ENCODE data around the gene FGD2.

Gene FGD2

DNA sequence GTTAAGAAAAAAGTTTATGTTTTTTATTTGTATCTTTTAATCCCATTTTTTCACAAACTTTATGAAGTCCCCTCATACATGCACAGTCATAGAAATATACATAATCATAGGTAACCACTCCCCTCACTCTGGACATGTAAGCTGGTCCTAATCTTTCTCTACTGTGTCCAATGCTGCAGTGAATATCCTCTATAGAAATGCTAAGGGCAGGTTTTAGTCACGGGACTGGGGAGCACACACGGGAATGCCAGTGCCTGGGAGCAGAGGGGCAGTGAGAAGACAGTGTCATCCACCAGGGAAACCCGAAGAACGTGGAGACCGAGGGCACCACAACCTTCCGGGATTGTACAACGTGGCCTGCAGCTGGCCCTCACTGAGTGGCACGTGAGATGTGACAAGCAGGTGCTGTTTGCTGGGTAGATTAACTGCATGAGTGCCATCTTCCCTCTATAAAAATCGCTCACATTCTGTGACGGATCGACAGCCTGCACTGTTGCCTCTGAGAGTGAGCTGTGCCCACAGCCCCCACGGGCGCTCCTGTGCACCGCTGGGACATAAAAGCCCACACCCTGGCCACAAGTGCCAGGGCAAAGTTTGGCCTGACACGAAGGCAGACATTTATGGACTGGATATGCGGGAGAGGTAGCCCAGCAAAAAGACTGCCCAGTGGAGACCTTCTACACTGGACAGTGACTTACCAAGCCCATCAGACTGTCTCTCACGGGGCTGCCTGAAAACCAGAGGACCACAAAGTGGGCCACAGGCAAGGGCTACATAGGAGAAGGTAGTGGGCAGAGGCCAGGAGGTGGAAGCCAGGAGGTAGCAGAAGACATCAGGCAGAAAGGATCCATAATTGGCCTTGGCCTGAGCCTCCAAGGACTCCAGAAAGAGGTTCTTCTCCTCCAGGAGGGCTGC is 63.2 kb downstream of the FGD2 start:
- in situ Hi-C loops (cut with HindIII; ENCODE audit: low sequenced_read_pairs) = no loop called here
- TF ChIP-seq, protein P1, sequence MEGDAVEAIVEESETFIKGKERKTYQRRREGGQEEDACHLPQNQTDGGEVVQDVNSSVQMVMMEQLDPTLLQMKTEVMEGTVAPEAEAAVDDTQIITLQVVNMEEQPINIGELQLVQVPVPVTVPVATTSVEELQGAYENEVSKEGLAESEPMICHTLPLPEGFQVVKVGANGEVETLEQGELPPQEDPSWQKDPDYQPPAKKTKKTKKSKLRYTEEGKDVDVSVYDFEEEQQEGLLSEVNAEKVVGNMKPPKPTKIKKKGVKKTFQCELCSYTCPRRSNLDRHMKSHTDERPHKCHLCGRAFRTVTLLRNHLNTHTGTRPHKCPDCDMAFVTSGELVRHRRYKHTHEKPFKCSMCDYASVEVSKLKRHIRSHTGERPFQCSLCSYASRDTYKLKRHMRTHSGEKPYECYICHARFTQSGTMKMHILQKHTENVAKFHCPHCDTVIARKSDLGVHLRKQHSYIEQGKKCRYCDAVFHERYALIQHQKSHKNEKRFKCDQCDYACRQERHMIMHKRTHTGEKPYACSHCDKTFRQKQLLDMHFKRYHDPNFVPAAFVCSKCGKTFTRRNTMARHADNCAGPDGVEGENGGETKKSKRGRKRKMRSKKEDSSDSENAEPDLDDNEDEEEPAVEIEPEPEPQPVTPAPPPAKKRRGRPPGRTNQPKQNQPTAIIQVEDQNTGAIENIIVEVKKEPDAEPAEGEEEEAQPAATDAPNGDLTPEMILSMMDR (IDR thresholded peaks at IDR 0.05; ENCODE audit: low read depth, low read length) = no peak
- no peak overlapping the region for H3K4me3 ChIP-seq (ENCODE audit: low read depth, low read length)

GRCh38 chr6:37069639-37070038 is 64.2 kb downstream of the FGD2 start:
- TF ChIP-seq, protein P1 (IDR thresholded peaks at IDR 0.05; ENCODE audit: low read depth, low read length) = no peak

More for the DNA sequence above, 63.2 kb downstream of the FGD2 start:
- DNase-seq (ENCODE audit: low read depth, low spot score) = no peak

DNA sequence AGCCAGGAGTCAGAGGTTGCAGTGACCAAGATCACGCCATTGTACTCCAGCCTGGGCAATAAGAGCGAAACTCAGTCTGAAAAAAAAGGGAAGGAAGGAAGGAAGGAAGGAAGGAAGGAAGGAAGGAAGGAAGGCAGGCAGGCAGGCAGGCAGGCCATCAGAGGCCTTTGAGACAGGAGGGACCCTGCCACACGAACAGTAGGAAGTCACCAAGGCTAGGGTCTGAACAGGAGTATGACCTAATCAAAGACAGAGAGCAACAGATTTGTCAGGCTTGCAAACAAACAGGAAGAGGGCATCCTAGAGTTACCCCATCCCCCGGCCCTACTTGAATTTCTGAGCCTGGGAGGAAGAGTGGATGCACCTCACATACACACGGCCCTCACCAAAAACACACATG is 67.1 kb downstream of the FGD2 start:
- no peak overlapping the region for H3K4me3 ChIP-seq (ENCODE audit: low read depth, low read length)
- TF ChIP-seq, protein P1 (IDR thresholded peaks at IDR 0.05; ENCODE audit: low read depth, low read length) = no peak
- in situ Hi-C loops (cut with HindIII; ENCODE audit: low sequenced_read_pairs) = no loop called here
- DNase-seq (ENCODE audit: low read depth, low spot score) = no peak

More at GRCh38 chr6:37069639-37070038, 64.2 kb downstream of the FGD2 start:
- in situ Hi-C loops (cut with HindIII; ENCODE audit: low sequenced_read_pairs) = no loop called here
- H3K4me3 ChIP-seq (ENCODE audit: low read depth, low read length) = no peak overlapping the region
- no peak for DNase-seq (ENCODE audit: low read depth, low spot score)

DNA sequence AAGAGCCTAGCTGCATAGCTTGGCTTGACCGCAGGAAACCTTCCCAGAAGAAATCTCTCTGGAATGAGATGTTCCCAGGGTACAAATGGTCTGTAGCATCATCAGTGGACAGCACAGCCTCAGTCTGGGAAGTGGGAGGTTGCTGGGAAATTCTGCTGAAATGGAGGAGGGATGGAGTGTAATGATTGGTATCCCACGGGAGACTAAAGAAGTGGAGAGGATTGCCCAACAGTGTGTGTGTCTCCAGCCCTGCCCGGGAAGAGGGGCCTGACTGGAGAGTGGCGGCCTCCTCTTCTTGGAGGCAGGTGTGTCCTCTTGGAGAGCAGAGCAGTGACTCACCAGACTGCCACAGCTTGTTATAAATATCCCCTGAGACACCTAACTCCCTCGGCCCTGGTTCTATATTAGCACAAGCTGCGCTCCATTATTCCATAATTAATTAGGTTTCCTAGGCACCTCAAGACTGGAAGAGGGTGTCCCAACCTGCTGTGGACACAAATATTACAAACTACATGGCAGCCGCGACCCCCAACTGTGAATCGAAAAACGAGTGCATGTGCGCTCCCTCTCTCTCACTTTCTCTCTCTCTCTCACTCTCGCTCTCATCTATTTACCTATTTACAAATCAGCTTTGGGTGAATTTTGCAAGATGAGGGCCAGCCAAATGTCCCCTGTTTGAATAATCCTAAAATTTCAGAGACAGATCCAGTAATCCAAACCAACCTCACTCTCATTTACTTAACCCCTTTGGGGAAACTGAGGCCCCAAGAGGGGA is 68.8 kb downstream of the FGD2 start:
- no peak for DNase-seq (ENCODE audit: low read depth, low spot score)
- in situ Hi-C loops (cut with HindIII; ENCODE audit: low sequenced_read_pairs) = no loop called here
- no peak overlapping the region for H3K4me3 ChIP-seq (ENCODE audit: low read depth, low read length)
- TF ChIP-seq, protein P1 (IDR thresholded peaks at IDR 0.05; ENCODE audit: low read depth, low read length) = no peak

GRCh38 chr6:37077191-37077904 is 71.9 kb downstream of the FGD2 start:
- in situ Hi-C loops (cut with HindIII; ENCODE audit: low sequenced_read_pairs) = no loop called here
- TF ChIP-seq, protein P1 (IDR thresholded peaks at IDR 0.05; ENCODE audit: low read depth, low read length) = no peak
- no peak for DNase-seq (ENCODE audit: low read depth, low spot score)
- no peak overlapping the region for H3K4me3 ChIP-seq (ENCODE audit: low read depth, low read length)

DNA sequence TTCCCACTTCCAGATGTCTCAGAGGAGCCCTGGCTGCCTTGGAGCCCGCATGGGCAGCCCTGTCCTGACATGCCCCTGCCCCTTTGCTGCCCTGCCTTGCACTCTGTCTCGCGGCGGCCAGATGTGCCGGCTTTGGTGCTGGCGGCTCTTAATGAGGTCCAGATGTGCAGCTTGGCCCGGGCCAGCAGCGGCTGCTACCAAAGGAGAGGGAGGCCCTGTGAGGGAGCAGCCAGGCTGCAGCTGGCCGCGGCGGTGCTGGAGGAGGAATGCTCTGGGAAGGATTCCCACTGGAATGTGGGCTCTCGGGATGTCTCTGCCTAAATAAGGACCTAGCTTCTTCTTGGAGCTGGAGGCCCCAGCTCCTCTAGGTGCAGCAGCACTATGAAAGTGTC is 72.4 kb downstream of the FGD2 start:
- in situ Hi-C loops (cut with HindIII; ENCODE audit: low sequenced_read_pairs) = no loop called here
- H3K4me3 ChIP-seq (ENCODE audit: low read depth, low read length) = no peak overlapping the region
- DNase-seq (ENCODE audit: low read depth, low spot score) = peak; percentile 86
- TF ChIP-seq, protein P1 (IDR thresholded peaks at IDR 0.05; ENCODE audit: low read depth, low read length) = no peak
